ENCODE data around the gene COL23A1.

COL23A1 gene

GRCh38 chr5:178196986-178197385, 393.2 kb downstream of the COL23A1 start:
- no peak overlapping the region for H3K4me3 ChIP-seq (ENCODE audit: low read depth, low read length)
- TF ChIP-seq CTCF (conservative IDR thresholded peaks at IDR 0.05; ENCODE audit: low read depth, low read length), result peak; percentile 51
- DNase-seq (ENCODE audit: low read depth), result no peak

GRCh38 chr5:178196281-178196812, 393.8 kb downstream of the COL23A1 start:
- DNase-seq (ENCODE audit: low read depth), result peak; percentile 58
- H3K4me3 ChIP-seq (ENCODE audit: low read depth, low read length), result no peak overlapping the region
- TF ChIP-seq CTCF (conservative IDR thresholded peaks at IDR 0.05; ENCODE audit: low read depth, low read length), result no peak

- no peak for DNase-seq (ENCODE audit: low read depth)
- no peak for TF ChIP-seq CTCF (conservative IDR thresholded peaks at IDR 0.05; ENCODE audit: low read depth, low read length)
- H3K4me3 ChIP-seq (ENCODE audit: low read depth, low read length), result no peak overlapping the region
These were observed 396.2 kb downstream of the COL23A1 start for GRCh38 chr5:178194026-178194425.

DNA sequence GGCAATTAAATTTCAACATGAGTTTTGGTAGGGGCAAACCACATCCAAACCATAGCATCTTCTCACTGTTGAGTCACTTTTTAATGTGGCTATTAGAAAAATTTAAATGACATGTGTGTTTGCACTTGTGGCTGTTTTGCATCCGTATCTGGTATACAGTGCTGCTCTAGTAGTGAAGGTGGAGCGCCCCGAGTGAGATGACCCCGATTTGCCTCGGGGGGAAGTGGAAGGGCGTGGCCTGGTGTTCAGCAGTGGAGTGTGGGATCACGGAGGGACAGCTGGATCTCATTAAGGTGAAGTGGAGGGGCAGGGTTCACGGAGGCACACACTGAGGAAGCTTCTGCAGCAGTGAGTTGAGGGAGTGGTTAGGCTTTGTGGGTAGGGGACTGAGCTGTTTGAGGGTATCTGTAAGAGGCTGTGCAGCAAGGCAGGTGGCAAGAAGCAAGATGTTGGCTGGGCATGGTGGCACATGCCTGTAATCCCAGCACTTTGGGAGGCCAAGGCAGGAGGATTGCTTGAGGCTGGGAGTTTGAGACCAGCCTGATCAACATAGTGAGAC, 396.9 kb downstream of the COL23A1 start:
- H3K4me3 ChIP-seq (ENCODE audit: low read depth, low read length), result no peak overlapping the region

GRCh38 chr5:178192787-178193186, 397.4 kb downstream of the COL23A1 start:
- no peak overlapping the region for H3K4me3 ChIP-seq (ENCODE audit: low read depth, low read length)
- no peak for TF ChIP-seq CTCF (conservative IDR thresholded peaks at IDR 0.05; ENCODE audit: low read depth, low read length)
- DNase-seq (ENCODE audit: low read depth), result no peak

More for the DNA sequence above, 396.9 kb downstream of the COL23A1 start:
- no peak for TF ChIP-seq CTCF (conservative IDR thresholded peaks at IDR 0.05; ENCODE audit: low read depth, low read length)
- DNase-seq (ENCODE audit: low read depth), result no peak

GRCh38 chr5:178192244-178192643, 397.9 kb downstream of the COL23A1 start:
- TF ChIP-seq CTCF (conservative IDR thresholded peaks at IDR 0.05; ENCODE audit: low read depth, low read length), result no peak
- DNase-seq (ENCODE audit: low read depth), result no peak
- H3K4me3 ChIP-seq (ENCODE audit: low read depth, low read length), result no peak overlapping the region

GRCh38 chr5:178191661-178192060, 398.5 kb downstream of the COL23A1 start:
- no peak for TF ChIP-seq CTCF (conservative IDR thresholded peaks at IDR 0.05; ENCODE audit: low read depth, low read length)
- no peak for DNase-seq (ENCODE audit: low read depth)
- no peak overlapping the region for H3K4me3 ChIP-seq (ENCODE audit: low read depth, low read length)
